A673 (cell line): ENCODE results near the gene NEURL1B.

Source experiments
- EZH2 ChIP-seq: fragments of 200-600 bp; sonication (generic); IDR thresholded peaks from 2 replicates; pipeline ENCODE4 v1.6.1; 2017; ENCODE audit warnings: borderline replicate concordance, low read depth, mild to moderate bottlenecking, mixed read lengths, antibody characterized with exemption, low read length; ENCODE audit not compliant: poor library complexity, severe bottlenecking
- TF ChIP-seq, protein P1 (sequence below): fragments of 300-800, 200-600 bp; sonication (generic); conservative IDR thresholded peaks from 2 replicates; pipeline ENCODE4 v1.5.1; 2017; ENCODE audit warnings: low read depth, mild to moderate bottlenecking, antibody characterized with exemption, low read length, moderate library complexity, mixed read lengths

DNA sequence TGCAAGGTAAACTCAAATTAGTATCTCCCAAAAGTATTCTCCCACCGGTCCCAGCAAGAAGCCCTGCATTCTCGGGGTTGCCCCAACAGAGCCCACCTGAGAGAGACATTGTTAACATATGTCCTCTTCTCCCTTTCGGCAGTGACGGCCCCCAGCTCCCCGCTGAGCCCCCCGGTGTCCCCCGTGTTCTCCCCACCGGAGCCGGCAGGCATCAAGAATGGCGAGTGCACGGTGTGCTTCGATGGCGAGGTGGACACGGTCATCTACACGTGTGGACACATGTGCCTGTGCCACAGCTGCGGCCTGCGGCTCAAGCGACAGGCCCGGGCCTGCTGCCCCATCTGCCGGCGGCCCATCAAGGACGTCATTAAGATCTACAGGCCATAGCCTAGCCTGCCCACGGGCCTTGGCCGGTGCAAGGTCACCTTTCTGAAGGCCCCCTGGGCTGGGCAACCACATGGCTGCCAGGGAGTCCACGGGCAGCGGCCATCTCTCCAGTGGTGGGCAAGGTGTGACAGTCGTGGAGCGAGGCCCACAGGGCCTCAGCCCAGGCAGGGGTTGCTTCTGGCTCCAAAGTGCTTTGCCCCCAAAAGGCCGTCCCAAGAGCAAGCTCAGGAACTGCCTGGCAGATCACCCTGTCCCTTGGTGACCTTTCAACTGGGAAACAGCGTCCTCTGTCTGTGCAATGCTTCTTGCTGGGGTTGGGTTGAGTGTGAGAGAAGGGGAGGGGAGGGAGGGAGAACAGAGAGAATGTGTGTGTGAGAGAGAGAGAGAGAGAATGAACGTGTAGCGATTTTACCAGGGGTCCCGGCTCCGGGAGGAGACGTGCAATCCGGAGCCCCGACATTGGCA lies 45.7 kb downstream of the NEURL1B start:
- TF ChIP-seq, protein P1, sequence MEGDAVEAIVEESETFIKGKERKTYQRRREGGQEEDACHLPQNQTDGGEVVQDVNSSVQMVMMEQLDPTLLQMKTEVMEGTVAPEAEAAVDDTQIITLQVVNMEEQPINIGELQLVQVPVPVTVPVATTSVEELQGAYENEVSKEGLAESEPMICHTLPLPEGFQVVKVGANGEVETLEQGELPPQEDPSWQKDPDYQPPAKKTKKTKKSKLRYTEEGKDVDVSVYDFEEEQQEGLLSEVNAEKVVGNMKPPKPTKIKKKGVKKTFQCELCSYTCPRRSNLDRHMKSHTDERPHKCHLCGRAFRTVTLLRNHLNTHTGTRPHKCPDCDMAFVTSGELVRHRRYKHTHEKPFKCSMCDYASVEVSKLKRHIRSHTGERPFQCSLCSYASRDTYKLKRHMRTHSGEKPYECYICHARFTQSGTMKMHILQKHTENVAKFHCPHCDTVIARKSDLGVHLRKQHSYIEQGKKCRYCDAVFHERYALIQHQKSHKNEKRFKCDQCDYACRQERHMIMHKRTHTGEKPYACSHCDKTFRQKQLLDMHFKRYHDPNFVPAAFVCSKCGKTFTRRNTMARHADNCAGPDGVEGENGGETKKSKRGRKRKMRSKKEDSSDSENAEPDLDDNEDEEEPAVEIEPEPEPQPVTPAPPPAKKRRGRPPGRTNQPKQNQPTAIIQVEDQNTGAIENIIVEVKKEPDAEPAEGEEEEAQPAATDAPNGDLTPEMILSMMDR = no peak
- TF ChIP-seq EZH2 = no peak
